H1 (cell line): ENCODE results near the gene MPZ. TPM values are rescaled to one million over a fixed set of nuclear protein-coding genes. Genes with fewer than 3 reads are reported as not detected.

Experiments
- CBX5 ChIP-seq: fragments of 300-800, 300-1000 bp; sonication (generic); IDR thresholded peaks from 2 replicates; pipeline ENCODE4 v1.7.1; 2016; ENCODE audit warnings: antibody characterized with exemption, low read length, low read depth
- MAX ChIP-seq: IDR thresholded peaks from 2 replicates; pipeline ENCODE4 v1.6.1; 2012; ENCODE audit warnings: inconsistent platforms
- POLR2AphosphoS5 ChIP-seq: IDR thresholded peaks from 2 replicates; pipeline ENCODE4 v1.6.1; 2011; ENCODE audit warnings: low read depth, low read length
- polyA plus RNA-seq, 7 experiments: library from polyadenylated mRNA; depleted of rRNA in 3 of 7; stranded (reverse) in 5 of 7; unstranded in 2 of 7; fragments of >200 nt in 5 of 7; fragments of 200-250 nt in 2 of 7; gene quantifications; 1 replicate in 5 of 7; 2 replicates in 1 of 7; 4 replicates in 1 of 7; pipeline versions ENCODE4 v1.2.1 to v1.2.3, GENCODE V29; 2011 to 2013; ENCODE audit warnings: missing spikeins in 2 of 7, mixed read lengths in 2 of 7
- total RNA-seq: library from RNA; stranded (reverse); fragmentation: NEBNext Ultra II Directional; extraction: Animal tissue kit (Norgen Biotek cat#: 25700); gene quantifications from 2 replicates; pipeline ENCODE4 v1.2.1, GENCODE V29; 2021

Gene MPZ
- total and polyA plus RNA-seq, 2 of the 8 experiments (the other 6 are each of a cell fraction or from before 2014, with no cell fraction given): 4.1 to 5.1 TPM

GRCh38 chr1:161335796-161336195 lies 26.0 kb upstream of the MPZ start (continued):
- TF ChIP-seq POLR2AphosphoS5 (no peak), CBX5 (no peak), MAX (no peak)
